HEK293T (cell line): Measurements from ENCODE around the gene ACOT12.

Experiments used
- BHLHE40 ChIP-seq: fragments of 450-650 bp; IDR thresholded peaks from 2 replicates; pipeline ENCODE4 v1.6.1; 2016; ENCODE audit warnings: mild to moderate bottlenecking, moderate library complexity, borderline replicate concordance
- CTBP1 ChIP-seq: fragments of 450-650 bp; IDR thresholded peaks from 2 replicates; pipeline ENCODE4 v1.6.1; 2016; ENCODE audit warnings: borderline replicate concordance
- FOXA1 ChIP-seq: fragments of 450-650 bp; IDR thresholded peaks from 2 replicates; pipeline ENCODE4 v1.6.1; 2016; ENCODE audit warnings: mild to moderate bottlenecking
- FOXM1 ChIP-seq: fragments of 450-650 bp; IDR thresholded peaks from 2 replicates; pipeline ENCODE4 v1.6.1; 2017; ENCODE audit warnings: mild to moderate bottlenecking, borderline replicate concordance
- HDGF ChIP-seq: fragments of 450-650 bp; IDR thresholded peaks from 2 replicates; pipeline ENCODE4 v1.6.1; 2017; ENCODE audit warnings: antibody characterized with exemption, borderline replicate concordance
- LEF1 ChIP-seq: fragments of 450-650 bp; IDR thresholded peaks from 2 replicates; pipeline ENCODE4 v1.6.1; 2017; ENCODE audit warnings: mild to moderate bottlenecking, borderline replicate concordance
- PKNOX1 ChIP-seq: fragments of 450-650 bp; IDR thresholded peaks from 2 replicates; pipeline ENCODE4 v1.6.1; 2016
- SP1 ChIP-seq: fragments of 450-650 bp; IDR thresholded peaks from 2 replicates; pipeline ENCODE4 v1.6.1; 2017
- ZNF384 ChIP-seq: fragments of 450-650 bp; IDR thresholded peaks from 2 replicates; pipeline ENCODE4 v1.6.1; 2016

- TF ChIP-seq ZNF384 (no peak), FOXM1 (no peak), HDGF (no peak), BHLHE40 (no peak), SP1 (no peak), CTBP1 (no peak), LEF1 (no peak), FOXA1 (no peak), PKNOX1 (no peak)
These were observed 80.7 kb downstream of the ACOT12 start for GRCh38 chr5:81313278-81313677.
